Measurements from ENCODE around the gene SERPINE1. TPM values are rescaled to one million over a fixed set of nuclear protein-coding genes. Genes with fewer than 3 reads are reported as not detected.
"Not testable (repeated sequence)": the region's sequence is repeated elsewhere in the genome, so short reads cannot be mapped to it uniquely, and the experiment has no call there.

Gene SERPINE1
- total and polyA plus RNA-seq, 9 donors: 4.0 to 81.6 (median 19.9) TPM

- Histone ChIP-seq H3K9me3 (no peaks in the 10 kb centered on the region), H3K36me3 (no peaks in the 10 kb centered on the region), H3K4me3 (no peak overlapping the region), H3K4me1 (ENCODE audit: insufficient read depth) (peaks cover 6% of the 10 kb centered on the region), H3K27me3 (no peaks in the 10 kb centered on the region), H3K27ac (peak overlapping the region in 1 of 2 donors; percentile 5)
- DNase-seq: peak in 1 of 5 donors; percentile 26
- WGBS, 3 donors: 80 to 84% (median 82%) methylated on average over 18 of the region's 18 CpGs
- intact Hi-C loops (cut with DNase I): loop anchor here in 1 of 4 donors (5.0 kb wide), 1 partner anchor 36 kb away; no protein-coding TSS in a partner anchor
- TF ChIP-seq CTCF (IDR thresholded peaks at IDR 0.05) (no peak), EP300 (IDR thresholded peaks at IDR 0.05) (no peak), POLR2A (IDR thresholded peaks at IDR 0.05) (no peak)
These were observed 25.8 kb upstream of the SERPINE1 start for GRCh38 chr7:101100858-101101847.

DNA sequence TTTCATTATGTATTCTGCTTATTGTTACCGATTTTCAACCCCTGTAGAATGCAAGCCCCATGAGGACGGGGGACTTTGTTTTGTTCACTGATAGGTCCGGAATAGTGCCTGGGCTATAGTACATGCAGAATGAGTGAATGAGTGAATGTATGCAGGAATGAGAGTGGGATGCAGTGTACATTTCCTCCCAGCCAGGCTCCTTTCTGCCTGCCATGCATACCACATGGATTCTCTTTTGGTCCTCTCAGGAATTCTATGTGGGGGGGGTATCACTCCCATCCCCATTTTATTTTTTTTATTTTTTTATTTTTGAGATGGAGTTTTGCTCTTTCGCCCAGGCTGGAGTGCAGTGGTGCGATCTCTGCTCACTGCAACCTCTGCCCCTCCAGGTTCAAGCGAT lies 24.9 kb upstream of the SERPINE1 start:
- 87 to 90% (median 89%) methylated on average over 6 of the region's 6 CpGs for WGBS, 3 donors
- no peaks in the 10 kb centered on the region for H3K36me3 ChIP-seq
- H3K4me3 ChIP-seq: no peak overlapping the region
- DNase-seq: no peak
- no peaks in the 10 kb centered on the region for H3K9me3 ChIP-seq
- peaks cover 6% of the 10 kb centered on the region for H3K4me1 ChIP-seq (ENCODE audit: insufficient read depth)
- no peak overlapping the region for H3K27ac ChIP-seq
- TF ChIP-seq CTCF (IDR thresholded peaks at IDR 0.05) (no peak), POLR2A (IDR thresholded peaks at IDR 0.05) (no peak), EP300 (IDR thresholded peaks at IDR 0.05) (no peak)
- no peaks in the 10 kb centered on the region for H3K27me3 ChIP-seq
- intact Hi-C loops (cut with DNase I): loop anchor here in 1 of 4 donors (5.0 kb wide), 1 partner anchor 35 kb away; no protein-coding TSS in a partner anchor

DNA sequence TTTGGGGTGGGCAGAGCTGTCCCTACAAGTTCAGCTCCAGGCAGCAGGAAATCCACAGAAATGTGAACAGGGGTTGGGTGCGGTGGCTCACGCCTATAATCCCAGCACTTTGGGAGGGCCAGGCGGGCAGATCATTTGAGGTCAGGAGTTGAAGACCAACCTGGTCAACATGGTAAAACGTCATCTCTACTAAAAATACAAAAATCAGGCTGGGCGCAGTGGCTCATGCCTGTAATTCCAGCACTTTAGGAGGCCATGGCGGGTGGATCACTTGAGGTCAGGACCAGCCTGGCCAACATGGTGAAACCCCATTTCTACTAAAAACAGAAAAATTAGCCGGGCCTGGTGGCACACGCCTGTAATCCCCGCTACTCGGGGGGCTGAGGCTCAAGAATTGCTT lies 23.2 kb upstream of the SERPINE1 start:
- intact Hi-C loops (cut with DNase I): loop anchor here in 1 of 4 donors (5.0 kb wide), 1 partner anchor 34 kb away; no protein-coding TSS in a partner anchor
- H3K4me1 ChIP-seq (ENCODE audit: insufficient read depth); H3K27ac ChIP-seq; H3K27me3 ChIP-seq; H3K9me3 ChIP-seq; H3K36me3 ChIP-seq; DNase-seq; H3K4me3 ChIP-seq: not testable (repeated sequence)
- 91 to 92% (median 92%) methylated on average over 10 of the region's 10 CpGs for whole genome bisulfite sequencing, 3 donors

GRCh38 chr7:101104193-101104713 lies 22.7 kb upstream of the SERPINE1 start:
- intact Hi-C loops (cut with DNase I): loop anchor here in 1 of 4 donors (5.0 kb wide), 1 partner anchor 33 kb away; no protein-coding TSS in a partner anchor
- Histone ChIP-seq H3K27me3 (no peaks in the 10 kb centered on the region), H3K4me3 (no peak overlapping the region), H3K27ac (no peak overlapping the region), H3K4me1 (ENCODE audit: insufficient read depth) (peaks cover 4% of the 10 kb centered on the region), H3K9me3 (no peaks in the 10 kb centered on the region), H3K36me3 (no peaks in the 10 kb centered on the region)
- no peak for TF ChIP-seq CTCF (IDR thresholded peaks at IDR 0.05)
- TF ChIP-seq EP300 (IDR thresholded peaks at IDR 0.05): no peak
- no peak for TF ChIP-seq POLR2A (IDR thresholded peaks at IDR 0.05)
- WGBS, 3 donors: 36 to 48% (median 44%) methylated on average over 15 of the region's 15 CpGs
- DNase-seq: no peak
